ENCODE measurements around the gene NRXN3.
"Not testable (repeated sequence)": the region's sequence is repeated elsewhere in the genome, so short reads cannot be mapped to it uniquely, and the experiment has no call there.

NRXN3 gene

GRCh38 chr14:79011091-79011919 is 841.1 kb downstream of the NRXN3 start:
- intact Hi-C loops (cut with micrococcal nuclease): loop anchor here (1.0 kb wide), 1 partner anchor 1839 kb away; no protein-coding TSS in a partner anchor
- Mint-ChIP-seq H3K4me1 (ENCODE audit: low read depth) (no peaks in the 10 kb centered on the region), H3K4me3 (no peak overlapping the region), H3K27me3 (peaks cover 2% of the 10 kb centered on the region), H3K27ac (no peak overlapping the region), H3K36me3 (ENCODE audit: low read depth) (no peaks in the 10 kb centered on the region), H3K9me3 (no peaks in the 10 kb centered on the region)

GRCh38 chr14:79011920-79012204 is 841.7 kb downstream of the NRXN3 start:
- Mint-ChIP-seq H3K4me1 (ENCODE audit: low read depth) (no peaks in the 10 kb centered on the region), H3K27ac (no peak overlapping the region), H3K27me3 (peaks cover 2% of the 10 kb centered on the region), H3K9me3 (no peaks in the 10 kb centered on the region), H3K4me3 (no peak overlapping the region), H3K36me3 (ENCODE audit: low read depth) (no peaks in the 10 kb centered on the region)
- intact Hi-C loops (cut with micrococcal nuclease): loop anchor here (1.0 kb wide), 1 partner anchor 1838 kb away; no protein-coding TSS in a partner anchor

DNA sequence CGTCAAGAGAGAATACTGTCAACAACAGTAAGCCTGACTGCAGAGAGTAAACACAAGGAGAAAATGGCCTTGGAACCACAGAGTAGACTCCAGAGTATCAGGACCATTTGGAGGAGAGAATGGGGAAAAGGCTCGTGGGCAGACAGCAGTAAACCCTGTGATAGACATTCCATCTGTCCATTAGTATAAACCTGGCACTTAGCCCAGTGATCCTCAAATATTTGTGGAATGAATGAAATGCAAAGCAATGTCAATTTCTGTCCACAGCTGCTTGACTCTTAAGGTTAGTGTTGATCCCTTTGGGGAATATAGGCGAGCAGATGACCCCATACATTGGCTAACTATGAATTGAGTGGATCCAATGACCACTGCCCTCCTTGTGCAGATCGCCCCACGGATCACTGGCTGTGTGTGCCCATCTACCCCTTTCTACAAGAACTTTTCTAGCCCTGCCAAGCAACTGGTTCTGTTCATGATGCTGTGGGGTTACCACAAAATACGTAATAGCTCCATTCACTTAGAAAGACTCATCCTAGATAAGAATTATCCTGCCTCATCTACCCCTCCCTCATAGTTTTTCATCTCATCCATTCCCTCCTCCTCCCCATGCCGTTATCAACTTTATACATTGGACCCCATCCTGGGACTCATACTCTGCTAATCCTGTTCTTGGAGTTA is 846.8 kb downstream of the NRXN3 start:
- H3K9me3 Mint-ChIP-seq: no peaks in the 10 kb centered on the region
- no peaks in the 10 kb centered on the region for H3K4me1 Mint-ChIP-seq (ENCODE audit: low read depth)
- no peaks in the 10 kb centered on the region for H3K27me3 Mint-ChIP-seq
- H3K36me3 Mint-ChIP-seq (ENCODE audit: low read depth): no peaks in the 10 kb centered on the region
- no peak overlapping the region for H3K4me3 Mint-ChIP-seq
- no peak overlapping the region for H3K27ac Mint-ChIP-seq
- intact Hi-C loops (cut with micrococcal nuclease): no loop called here

- no peaks in the 10 kb centered on the region for H3K4me1 Mint-ChIP-seq (ENCODE audit: low read depth)
- no peaks in the 10 kb centered on the region for H3K27me3 Mint-ChIP-seq
- no peak overlapping the region for H3K4me3 Mint-ChIP-seq
- intact Hi-C loops (cut with micrococcal nuclease): no loop called here
- H3K27ac Mint-ChIP-seq: no peak overlapping the region
- H3K9me3 Mint-ChIP-seq: no peaks in the 10 kb centered on the region
- no peaks in the 10 kb centered on the region for H3K36me3 Mint-ChIP-seq (ENCODE audit: low read depth)
Observed at GRCh38 chr14:79017561-79017960, 847.4 kb downstream of the NRXN3 start.

GRCh38 chr14:79018836-79019235 is 848.7 kb downstream of the NRXN3 start:
- intact Hi-C loops (cut with micrococcal nuclease): no loop called here
- Mint-ChIP-seq H3K9me3 (peaks cover 11% of the 10 kb centered on the region), H3K4me1 (ENCODE audit: low read depth) (no peaks in the 10 kb centered on the region), H3K27ac (no peak overlapping the region), H3K27me3 (no peaks in the 10 kb centered on the region), H3K4me3 (no peak overlapping the region), H3K36me3 (ENCODE audit: low read depth) (no peaks in the 10 kb centered on the region)

- not testable (repeated sequence) for H3K4me3 Mint-ChIP-seq; H3K4me1 Mint-ChIP-seq (ENCODE audit: low read depth)
Observed at GRCh38 chr14:79019898-79020297, 849.7 kb downstream of the NRXN3 start.

DNA sequence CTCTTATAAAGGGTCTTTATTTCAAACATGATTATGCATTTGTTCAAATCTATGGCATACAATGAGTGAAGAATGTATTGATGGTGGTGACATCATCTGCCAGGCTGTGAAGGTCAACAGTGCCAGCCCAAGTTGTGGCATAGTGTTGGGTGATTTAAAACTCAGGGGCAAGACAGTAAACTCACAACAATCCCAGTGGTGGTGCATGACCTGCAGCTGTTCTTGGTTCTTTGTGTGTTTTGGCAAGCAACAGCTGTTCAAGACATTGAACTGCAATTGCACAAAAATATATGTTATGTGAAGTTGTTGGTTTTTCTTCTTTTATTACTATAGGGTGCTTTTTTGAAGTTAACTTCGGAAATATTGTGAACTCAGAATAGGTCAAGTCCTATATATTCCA is 851.6 kb downstream of the NRXN3 start:
- peaks cover 24% of the 10 kb centered on the region for H3K9me3 Mint-ChIP-seq
- H3K27me3 Mint-ChIP-seq: no peaks in the 10 kb centered on the region
- intact Hi-C loops (cut with micrococcal nuclease): no loop called here

More at GRCh38 chr14:79019898-79020297, 849.7 kb downstream of the NRXN3 start:
- H3K27me3 Mint-ChIP-seq; H3K27ac Mint-ChIP-seq; intact Hi-C loops (cut with micrococcal nuclease); H3K36me3 Mint-ChIP-seq (ENCODE audit: low read depth): not testable (repeated sequence)
- peaks cover 13% of the 10 kb centered on the region for H3K9me3 Mint-ChIP-seq

DNA sequence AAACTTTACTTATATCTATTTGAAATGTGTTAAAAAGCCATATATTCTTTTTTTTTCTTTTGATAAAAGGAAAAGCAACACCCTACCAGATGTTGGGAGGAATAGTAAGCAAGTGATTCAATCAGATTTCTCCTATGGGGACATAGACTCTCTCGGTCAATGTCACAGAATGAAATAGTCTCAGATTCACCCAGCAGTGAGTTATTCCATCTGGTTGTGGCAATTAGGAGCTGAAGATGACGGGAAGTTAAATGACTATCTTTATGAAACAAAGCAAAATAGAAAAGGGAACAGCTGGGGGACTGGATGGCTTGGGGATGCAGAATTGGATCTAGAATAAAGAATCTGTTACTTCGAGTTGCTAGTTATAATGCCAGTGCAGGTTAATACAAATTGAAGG is 857.0 kb downstream of the NRXN3 start:
- Mint-ChIP-seq H3K4me3 (no peak overlapping the region), H3K27me3 (no peaks in the 10 kb centered on the region), H3K27ac (no peak overlapping the region), H3K36me3 (ENCODE audit: low read depth) (no peaks in the 10 kb centered on the region), H3K9me3 (peaks cover 24% of the 10 kb centered on the region), H3K4me1 (ENCODE audit: low read depth) (peaks cover 20% of the 10 kb centered on the region)
- intact Hi-C loops (cut with micrococcal nuclease): no loop called here

More for the DNA sequence above, 851.6 kb downstream of the NRXN3 start:
- H3K36me3 Mint-ChIP-seq (ENCODE audit: low read depth): no peaks in the 10 kb centered on the region
- H3K4me3 Mint-ChIP-seq: no peak overlapping the region
- H3K27ac Mint-ChIP-seq: no peak overlapping the region
- H3K4me1 Mint-ChIP-seq (ENCODE audit: low read depth): no peaks in the 10 kb centered on the region

DNA sequence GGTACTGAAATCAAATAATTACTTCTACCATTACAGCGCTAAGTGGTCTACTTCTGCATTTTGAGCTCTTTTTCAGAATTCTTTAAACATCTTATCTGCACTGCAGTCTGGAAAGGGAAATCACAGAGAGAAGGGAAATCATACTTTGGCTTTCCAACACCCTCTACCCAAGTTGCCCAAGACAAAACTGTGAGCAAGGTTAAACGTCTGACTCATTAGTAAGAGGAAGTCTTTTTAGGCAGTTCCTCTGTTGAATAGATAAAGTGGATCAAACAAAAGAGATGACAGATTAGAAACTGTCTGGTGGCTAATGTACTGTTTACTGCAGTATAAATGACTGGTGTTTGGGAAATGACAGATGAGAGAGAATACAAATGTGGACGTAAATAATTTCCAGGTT is 858.1 kb downstream of the NRXN3 start:
- peaks cover 18% of the 10 kb centered on the region for H3K9me3 Mint-ChIP-seq
- H3K27me3 Mint-ChIP-seq: no peaks in the 10 kb centered on the region
- intact Hi-C loops (cut with micrococcal nuclease): no loop called here
- H3K27ac Mint-ChIP-seq: peak overlapping the region; percentile 2
- peaks cover 20% of the 10 kb centered on the region for H3K4me1 Mint-ChIP-seq (ENCODE audit: low read depth)
- no peak overlapping the region for H3K4me3 Mint-ChIP-seq
- H3K36me3 Mint-ChIP-seq (ENCODE audit: low read depth): no peaks in the 10 kb centered on the region

GRCh38 chr14:79036441-79036840 is 866.3 kb downstream of the NRXN3 start:
- Mint-ChIP-seq H3K27ac (no peak overlapping the region), H3K36me3 (ENCODE audit: low read depth) (no peaks in the 10 kb centered on the region), H3K27me3 (no peaks in the 10 kb centered on the region), H3K4me1 (ENCODE audit: low read depth) (peaks cover 7% of the 10 kb centered on the region), H3K4me3 (no peak overlapping the region), H3K9me3 (peaks cover 19% of the 10 kb centered on the region)
- intact Hi-C loops (cut with micrococcal nuclease): no loop called here

GRCh38 chr14:79037106-79037505 is 866.9 kb downstream of the NRXN3 start:
- Mint-ChIP-seq H3K9me3 (peaks cover 20% of the 10 kb centered on the region), H3K27me3 (no peaks in the 10 kb centered on the region), H3K4me1 (ENCODE audit: low read depth) (peaks cover 7% of the 10 kb centered on the region), H3K36me3 (ENCODE audit: low read depth) (no peaks in the 10 kb centered on the region), H3K27ac (no peak overlapping the region), H3K4me3 (no peak overlapping the region)
- intact Hi-C loops (cut with micrococcal nuclease): no loop called here

- Mint-ChIP-seq H3K4me1 (ENCODE audit: low read depth) (peaks cover 7% of the 10 kb centered on the region), H3K27ac (no peak overlapping the region), H3K27me3 (no peaks in the 10 kb centered on the region)
Observed at GRCh38 chr14:79037593-79037992, 867.4 kb downstream of the NRXN3 start.

GRCh38 chr14:79040790-79041189 is 870.6 kb downstream of the NRXN3 start:
- Mint-ChIP-seq H3K4me3 (no peak overlapping the region), H3K9me3 (peaks cover 20% of the 10 kb centered on the region), H3K36me3 (ENCODE audit: low read depth) (no peaks in the 10 kb centered on the region), H3K4me1 (ENCODE audit: low read depth) (peaks cover 13% of the 10 kb centered on the region), H3K27ac (no peak overlapping the region), H3K27me3 (no peaks in the 10 kb centered on the region)
- intact Hi-C loops (cut with micrococcal nuclease): no loop called here

More at GRCh38 chr14:79037593-79037992, 867.4 kb downstream of the NRXN3 start:
- intact Hi-C loops (cut with micrococcal nuclease): no loop called here
- Mint-ChIP-seq H3K9me3 (peaks cover 20% of the 10 kb centered on the region), H3K36me3 (ENCODE audit: low read depth) (no peaks in the 10 kb centered on the region), H3K4me3 (no peak overlapping the region)

DNA sequence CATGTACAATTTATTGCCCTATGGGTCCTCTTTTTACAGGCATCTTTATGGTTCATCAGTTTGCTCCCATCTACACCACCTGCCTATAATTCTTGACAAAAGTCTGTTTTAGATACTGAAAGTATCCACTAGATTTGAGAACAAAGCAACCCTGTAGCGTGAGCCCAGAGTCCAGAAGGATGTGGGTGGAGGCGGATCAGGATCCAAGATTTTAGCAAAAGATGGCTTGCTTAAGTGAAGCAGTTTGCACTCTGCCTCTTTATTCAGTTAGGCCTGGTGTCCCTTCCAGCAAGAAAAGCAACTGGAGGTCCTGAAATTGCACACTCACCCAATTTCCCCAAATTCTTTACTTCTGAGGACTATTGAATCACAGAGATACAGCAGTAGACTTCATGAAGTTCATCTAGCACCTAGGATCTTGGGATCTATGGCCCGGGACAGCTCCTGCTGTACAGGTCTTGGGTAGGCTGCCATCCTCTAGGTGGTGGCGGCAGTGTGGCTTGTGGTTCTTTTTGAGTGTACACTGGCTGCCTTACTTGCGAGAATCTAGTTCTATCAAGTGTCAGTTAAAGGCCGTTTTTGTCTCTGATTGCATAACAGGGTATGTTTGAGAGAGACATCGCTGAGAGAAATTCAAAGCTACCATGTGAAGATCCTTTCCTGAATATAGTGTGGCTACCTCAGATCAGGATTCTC is 873.2 kb downstream of the NRXN3 start:
- intact Hi-C loops (cut with micrococcal nuclease): no loop called here
- Mint-ChIP-seq H3K9me3 (peaks cover 20% of the 10 kb centered on the region), H3K27me3 (no peaks in the 10 kb centered on the region), H3K4me1 (ENCODE audit: low read depth) (peaks cover 6% of the 10 kb centered on the region), H3K36me3 (ENCODE audit: low read depth) (no peaks in the 10 kb centered on the region), H3K4me3 (no peak overlapping the region), H3K27ac (no peak overlapping the region)

Measured in dendritic cell treated with granulocyte-macrophage colony-stimulating factor and Interleukin-4, amounts not matched to agents 40 ng/mL and 50 ng/mL, for 4 days (primary cell).